ENCODE results near the gene ITFG1.
"Not testable (repeated sequence)": the region's sequence is repeated elsewhere in the genome, so short reads cannot be mapped to it uniquely, and the experiment has no call there.

The ITFG1 gene

DNA sequence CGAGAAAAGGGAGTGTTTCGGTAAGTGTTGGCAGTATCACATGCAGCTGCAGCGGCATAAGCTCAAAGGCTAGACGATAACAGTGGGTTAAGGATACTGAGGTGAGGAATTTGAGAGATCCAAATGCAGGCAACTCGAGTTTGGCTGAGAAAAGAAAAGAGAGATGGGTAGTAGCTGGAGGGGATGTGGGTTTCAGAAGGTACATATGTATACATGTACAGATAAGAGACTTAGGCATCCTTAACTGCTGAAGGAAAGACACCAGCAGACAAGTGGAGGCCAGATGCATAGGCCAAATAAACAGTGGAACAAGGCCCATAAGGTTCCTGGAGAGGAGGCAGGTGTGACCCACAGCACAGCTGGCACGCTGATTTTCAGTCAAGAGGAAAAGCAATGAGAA lies 230.6 kb downstream of the ITFG1 start:
- peak; percentile 21 for DNase-seq

DNA sequence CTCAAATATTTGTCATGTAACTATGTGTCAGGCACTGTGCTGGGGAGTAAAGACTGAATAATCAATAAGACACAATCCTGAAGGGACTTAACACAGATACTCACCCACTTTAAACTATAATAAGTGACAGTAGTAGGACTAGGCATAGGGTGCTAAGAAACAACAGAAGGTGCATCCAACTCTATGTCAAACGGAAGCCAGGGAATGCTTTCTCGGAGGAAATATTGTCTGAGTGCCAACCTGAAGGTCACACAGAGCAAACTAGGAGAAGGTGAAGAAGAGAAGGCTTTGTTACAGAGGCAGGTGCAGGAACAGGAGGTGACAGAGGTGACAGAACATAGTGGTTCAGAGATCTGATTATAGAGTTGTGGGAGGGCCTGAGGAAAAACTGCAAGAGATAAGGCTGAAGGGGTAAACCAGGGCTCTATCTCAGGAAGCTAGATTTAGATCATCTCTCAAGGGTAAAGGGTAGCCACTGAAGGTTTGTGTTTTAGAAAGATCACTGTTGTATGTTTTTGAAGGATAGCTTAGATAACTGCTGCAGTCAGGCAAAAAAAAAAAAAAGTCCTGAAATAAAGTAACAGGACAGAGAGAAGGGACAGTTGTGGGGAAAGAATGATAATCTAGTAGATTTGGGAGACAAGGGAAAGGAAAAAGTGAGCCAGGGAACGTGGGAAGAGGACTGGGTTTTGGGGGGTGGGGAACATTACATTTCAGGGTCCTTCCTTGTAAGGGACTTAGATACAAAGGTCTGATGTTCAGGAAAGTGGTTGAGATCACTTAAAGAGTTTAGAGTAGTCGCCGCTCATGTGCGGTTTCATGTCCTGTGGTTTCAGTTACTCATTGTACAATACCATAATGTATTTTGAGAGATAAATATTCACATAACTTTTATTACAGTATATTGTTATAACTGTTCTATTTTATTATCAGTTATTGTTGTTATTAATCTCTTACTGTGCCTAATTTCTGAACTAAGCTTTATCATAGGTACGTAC lies 231.5 kb downstream of the ITFG1 start:
- DNase-seq = no peak

- DNase-seq = no peak
These were observed 232.6 kb downstream of the ITFG1 start for GRCh38 chr16:47228241-47228640.

DNA sequence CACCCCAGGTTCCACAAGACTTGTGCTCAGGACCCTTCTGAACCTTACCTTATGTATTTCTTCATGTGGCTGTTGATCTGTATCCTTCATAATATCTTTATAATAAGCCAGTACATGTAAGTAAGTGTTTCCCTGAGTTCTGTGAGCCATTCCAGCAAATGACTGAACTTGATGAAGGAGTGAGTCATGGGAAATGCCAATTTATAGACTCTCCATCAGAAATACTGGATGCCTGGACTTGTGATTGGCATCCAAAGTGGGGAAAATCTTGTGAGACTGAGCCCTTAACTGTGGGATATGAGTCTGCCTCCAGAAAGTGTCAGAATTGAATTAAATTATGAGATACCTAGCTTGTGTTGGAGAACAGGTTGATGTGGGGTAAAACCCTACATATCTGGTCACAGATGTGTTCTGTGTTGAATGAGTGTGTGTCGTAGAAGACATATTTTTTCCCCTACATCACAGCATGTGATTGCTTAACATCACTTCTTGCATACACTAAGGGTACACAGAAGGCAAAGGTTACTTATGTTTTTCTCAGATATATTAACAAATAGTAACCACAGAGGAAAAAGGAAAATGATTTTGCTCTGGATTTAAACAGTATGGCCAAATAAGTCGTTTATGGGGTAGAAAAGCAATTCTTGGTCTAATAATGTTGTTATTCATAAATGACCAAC lies 247.0 kb downstream of the ITFG1 start:
- no peak for DNase-seq

DNA sequence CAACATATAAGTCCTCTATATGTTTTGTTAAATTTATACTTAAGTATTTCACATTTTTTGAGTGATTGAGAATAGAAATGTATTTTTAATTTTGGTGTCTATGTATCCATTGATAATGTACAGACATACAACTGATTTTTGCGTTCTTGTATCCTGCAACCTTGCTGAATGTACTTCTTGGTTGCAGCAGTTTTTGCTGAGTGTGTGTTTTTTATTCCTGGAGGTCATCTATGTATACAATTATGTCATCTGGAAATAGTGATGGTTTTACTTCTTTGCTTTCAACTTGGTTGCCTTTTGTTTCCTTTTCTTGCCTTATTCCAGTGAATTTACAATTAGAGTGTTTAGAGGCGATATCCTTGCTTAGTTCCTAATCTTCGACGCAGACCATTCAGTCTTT lies 249.6 kb downstream of the ITFG1 start:
- no peak for DNase-seq

DNA sequence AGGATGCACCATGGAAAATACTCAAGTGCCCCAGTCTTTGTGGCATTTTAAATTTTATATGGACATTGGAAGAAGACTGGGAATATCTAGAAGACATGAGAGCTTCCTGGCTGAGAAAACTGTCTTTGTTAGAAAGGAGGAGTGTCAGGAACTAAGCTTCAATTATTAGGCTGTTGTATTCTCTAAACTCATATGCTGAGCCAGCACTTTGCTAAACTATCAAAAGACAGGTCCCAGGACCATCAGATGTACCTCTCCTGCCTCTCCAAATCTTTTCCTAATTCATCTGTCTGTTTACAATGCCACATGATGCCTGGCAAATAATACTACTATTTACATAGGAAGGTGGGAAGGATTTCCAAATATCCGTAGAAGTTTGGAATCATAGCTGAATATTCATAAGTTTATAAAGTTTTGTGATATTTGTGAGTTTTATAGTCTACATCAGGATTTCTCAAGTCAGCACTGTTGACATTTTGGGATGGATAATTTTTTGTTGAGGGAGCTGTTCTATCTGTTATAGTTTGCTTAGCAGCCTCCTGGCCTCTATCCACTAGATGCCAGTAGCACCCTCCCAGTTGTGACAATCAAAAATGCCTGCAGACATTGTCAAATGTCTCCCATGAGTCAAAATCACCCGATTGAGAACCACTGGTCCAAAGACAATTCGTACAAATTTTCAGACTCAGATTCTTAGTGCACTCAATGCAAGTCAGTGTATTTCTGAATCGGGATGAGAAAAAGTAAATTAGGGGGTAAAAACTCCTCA lies 255.9 kb downstream of the ITFG1 start:
- no peak for DNase-seq

- peak; percentile 6 for DNase-seq
These were observed 257.4 kb downstream of the ITFG1 start for GRCh38 chr16:47203433-47203832.

GRCh38 chr16:47198180-47198575 lies 262.7 kb downstream of the ITFG1 start:
- no peak for DNase-seq

DNA sequence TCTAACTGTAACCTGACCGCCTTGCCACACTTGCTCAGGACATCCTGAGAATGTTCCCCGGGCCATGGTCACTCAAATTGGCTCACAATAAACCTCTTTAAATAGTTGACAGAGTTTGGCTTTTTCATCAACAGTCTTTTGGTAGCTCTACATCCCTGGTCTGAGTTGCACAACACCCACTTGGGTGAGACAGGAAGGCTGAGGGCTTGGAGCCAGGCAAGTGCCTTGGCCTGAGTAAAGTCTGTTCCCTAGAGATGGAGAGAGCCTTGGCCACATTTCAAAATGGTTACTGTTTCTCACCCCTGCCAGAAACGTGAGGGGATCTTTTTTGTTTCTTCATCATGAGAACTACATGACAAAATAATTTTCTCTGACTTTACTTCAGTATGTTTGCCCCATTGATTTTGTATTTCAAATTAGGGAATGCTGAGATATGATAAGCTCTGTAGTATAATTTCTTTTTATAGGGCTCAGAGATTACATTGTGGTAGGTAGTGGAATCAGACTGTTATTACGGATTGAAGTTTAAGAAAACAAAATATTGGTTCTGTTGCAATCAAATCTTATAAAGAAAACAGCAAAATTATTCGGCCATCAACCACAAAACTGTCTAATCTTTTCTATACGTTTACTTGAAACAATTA lies 263.2 kb downstream of the ITFG1 start:
- no peak for DNase-seq

GRCh38 chr16:47196457-47196856 lies 264.4 kb downstream of the ITFG1 start:
- no peak for DNase-seq

DNA sequence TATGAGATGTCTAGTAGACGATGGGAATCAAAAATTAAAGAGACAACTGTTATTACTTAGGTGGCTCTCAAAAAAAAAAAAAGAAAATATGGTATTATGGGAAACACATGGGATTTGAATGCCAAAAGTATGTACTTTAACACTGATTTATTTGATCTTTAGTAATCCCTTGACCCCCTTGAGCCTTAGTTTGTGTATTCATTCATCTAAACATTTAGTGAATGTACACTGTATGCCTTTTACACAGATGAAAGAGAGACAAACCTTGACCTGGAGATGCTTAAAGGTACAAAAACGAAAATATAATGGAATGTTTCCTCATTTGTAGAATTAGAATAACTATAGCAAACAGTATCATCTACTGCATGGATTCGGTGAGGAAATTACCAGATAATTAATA lies 278.5 kb downstream of the ITFG1 start:
- DNase-seq = no peak

- not testable (repeated sequence) for DNase-seq
These were observed 279.8 kb downstream of the ITFG1 start for GRCh38 chr16:47181066-47181465.

GRCh38 chr16:47180073-47180472 lies 280.8 kb downstream of the ITFG1 start:
- no peak for DNase-seq

DNA sequence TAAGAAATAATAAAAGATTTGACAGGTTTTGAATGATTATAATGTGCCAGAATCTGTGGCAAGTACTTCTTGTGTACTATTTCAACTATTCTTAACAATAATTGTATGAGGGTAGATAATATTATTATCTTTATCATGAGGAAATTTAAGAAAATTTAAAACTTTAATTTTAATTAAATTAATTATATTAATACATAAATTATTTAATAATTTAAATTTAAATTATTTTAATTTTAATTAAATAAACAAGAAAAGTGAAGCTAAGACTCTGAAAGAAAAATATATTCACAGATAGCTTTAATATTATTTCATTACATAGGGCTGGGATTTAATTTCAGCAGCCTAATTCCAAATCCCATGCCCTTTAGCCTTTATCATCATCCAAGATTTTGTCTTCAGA lies 285.7 kb downstream of the ITFG1 start:
- no peak for DNase-seq

DNA sequence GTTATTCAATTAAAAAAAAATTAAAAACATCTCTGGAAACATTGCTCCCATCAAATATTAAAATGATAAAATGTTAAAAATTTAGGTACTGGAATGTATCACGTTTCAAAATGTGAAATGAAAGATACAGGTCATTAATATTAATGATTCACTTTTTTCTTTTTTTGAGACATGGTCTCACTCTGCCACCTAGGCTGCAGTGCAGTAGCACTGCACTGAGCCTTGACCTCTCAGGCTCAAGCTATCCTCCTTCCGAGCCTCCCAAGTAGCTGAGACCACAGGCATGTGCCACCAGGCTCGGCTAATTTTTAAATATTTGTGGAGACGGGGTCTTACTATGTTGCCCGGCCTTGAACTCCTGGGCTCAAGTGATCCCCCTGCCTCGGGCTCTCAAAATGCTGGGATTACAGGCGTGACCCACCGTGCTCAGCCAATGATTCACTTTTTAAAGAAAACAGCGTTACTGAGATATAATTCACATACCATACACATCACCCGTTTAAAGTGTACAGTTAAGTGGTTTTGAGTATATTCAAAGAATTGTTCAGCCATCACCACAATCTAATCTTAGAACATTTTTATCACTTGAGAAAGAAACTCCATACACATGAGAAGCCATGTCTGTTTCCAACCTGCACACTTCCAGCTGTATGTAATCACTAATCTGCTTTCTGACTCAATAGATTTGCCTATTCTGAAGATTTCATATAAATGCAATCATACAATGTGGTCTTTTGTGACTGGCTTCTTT lies 298.0 kb downstream of the ITFG1 start:
- DNase-seq = no peak

DNA sequence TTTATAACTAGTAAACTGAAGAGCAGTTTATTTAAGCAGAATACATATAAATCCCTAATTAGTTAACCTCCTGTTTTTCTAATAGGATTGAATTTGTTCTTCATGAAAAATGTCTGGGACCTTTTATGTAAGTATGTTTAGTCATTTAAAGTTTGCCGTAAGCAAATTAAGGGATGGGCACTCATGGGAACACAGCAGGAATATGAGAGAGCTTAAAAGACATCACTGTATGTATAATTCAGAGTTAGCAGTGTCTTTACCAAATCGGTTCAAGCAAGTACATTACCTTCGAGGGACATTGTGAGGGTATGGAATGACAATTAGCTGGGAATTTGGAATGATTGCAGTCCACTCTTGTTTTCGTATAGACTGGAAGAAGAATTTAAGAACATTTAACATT lies 299.4 kb downstream of the ITFG1 start:
- no peak for DNase-seq

GRCh38 chr16:47160422-47160821 lies 300.4 kb downstream of the ITFG1 start:
- no peak for DNase-seq

- DNase-seq = no peak
These were observed 301.9 kb downstream of the ITFG1 start for GRCh38 chr16:47158992-47159391.

GRCh38 chr16:47156680-47157215 lies 304.1 kb downstream of the ITFG1 start:
- no peak for DNase-seq

DNA sequence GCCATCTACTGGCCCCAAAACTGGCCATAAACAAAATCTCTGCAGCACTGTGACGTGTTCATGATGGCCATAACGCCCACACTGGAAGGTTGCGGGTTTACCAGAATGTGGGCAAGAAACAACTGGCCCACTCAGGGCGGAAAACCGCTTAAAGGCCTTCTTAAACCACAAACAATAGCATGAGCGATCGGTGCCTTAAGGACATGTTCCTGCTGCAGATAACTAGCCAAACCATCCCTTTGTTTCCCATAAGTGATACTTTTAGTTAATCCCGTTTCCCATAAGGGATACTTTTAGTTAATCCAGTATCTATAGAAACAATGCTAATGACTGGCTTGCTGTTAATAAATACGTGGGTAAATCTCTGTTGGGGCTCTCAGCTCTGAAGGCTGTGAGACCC lies 308.4 kb downstream of the ITFG1 start:
- DNase-seq = not testable (repeated sequence)

GRCh38 chr16:47150067-47150466 lies 310.8 kb downstream of the ITFG1 start:
- DNase-seq = no peak

- DNase-seq = no peak
These were observed 316.3 kb downstream of the ITFG1 start for GRCh38 chr16:47144559-47144877.
